ENCODE data around the gene ITPRIPL2. TPM values are rescaled to one million over a fixed set of nuclear protein-coding genes. Genes with fewer than 3 reads are reported as not detected.

The ITPRIPL2 gene
- polyA plus RNA-seq, 1 donor (not counting 4 experiments of a cell fraction or from before 2014, with no cell fraction given) = 5.9 TPM

- TF ChIP-seq CTCF (optimal IDR thresholded peaks at IDR 0.05 in 1 of 3, IDR thresholded peaks at IDR 0.05 in 1 of 3, conservative IDR thresholded peaks at IDR 0.05 in 1 of 3; ENCODE audit: extremely low read depth in 1 of 3, insufficient read depth in 2 of 3, low read length in 3 of 3) (no peak), EZH2 (IDR thresholded peaks at IDR 0.05; ENCODE audit: low read length) (no peak)
- Histone ChIP-seq H3K4me3 (ENCODE audit: control insufficient read depth in 2 of 3, extremely low read depth in 1 of 3, insufficient read depth in 2 of 3, low read depth in 1 of 3, low read length in 3 of 3) (no peak overlapping the region), H3K4me1 (ENCODE audit: control insufficient read depth, extremely low read depth, insufficient read depth, low read length) (peaks cover 14% of the 10 kb centered on the region), H3K9me1 (ENCODE audit: control insufficient read depth, extremely low read depth, insufficient read depth, low read length) (no peaks in the 10 kb centered on the region), H3K27me3 (ENCODE audit: control insufficient read depth, extremely low read depth, insufficient read depth, low read length) (no peaks in the 10 kb centered on the region), H2AFZ (ENCODE audit: control insufficient read depth, low read length) (no peak overlapping the region), H3K9me3 (ENCODE audit: control insufficient read depth, low read depth, low read length) (no peaks in the 10 kb centered on the region), H3K79me2 (ENCODE audit: control insufficient read depth, insufficient read depth, low read length) (no peaks in the 10 kb centered on the region), H3K36me3 (ENCODE audit: control insufficient read depth in 2 of 2, extremely low read depth in 1 of 2, insufficient read depth in 2 of 2, low read length in 2 of 2) (no peaks in the 10 kb centered on the region), H3K9ac (ENCODE audit: control insufficient read depth, extremely low read depth, insufficient read depth, low read length) (no peak overlapping the region), H4K20me1 (ENCODE audit: control insufficient read depth, extremely low read depth, insufficient read depth, low read length) (no peaks in the 10 kb centered on the region), H3K4me2 (ENCODE audit: control insufficient read depth, extremely low read depth, insufficient read depth, low read depth, low read length) (no peak overlapping the region), H3K27ac (ENCODE audit: control insufficient read depth, insufficient read depth, low read length) (no peak overlapping the region)
- no peak for FAIRE-seq
- DNase-seq (ENCODE audit: low read depth, low spot score) = no peak
- dilution Hi-C loops (cut with MboI; ENCODE audit: extremely low pct_ligation_motif_present, low sequenced_read_pairs) = no loop called here
Measured at GRCh38 chr16:19127674-19128131, 13.9 kb downstream of the ITPRIPL2 start.

GRCh38 chr16:19128454-19129200, 14.9 kb downstream of the ITPRIPL2 start:
- no peaks in the 10 kb centered on the region for H3K9me3 ChIP-seq (ENCODE audit: control insufficient read depth, low read depth, low read length)
- no peak for TF ChIP-seq CTCF (optimal IDR thresholded peaks at IDR 0.05 in 1 of 3, IDR thresholded peaks at IDR 0.05 in 1 of 3, conservative IDR thresholded peaks at IDR 0.05 in 1 of 3; ENCODE audit: extremely low read depth in 1 of 3, insufficient read depth in 2 of 3, low read length in 3 of 3)
- no peak for TF ChIP-seq EZH2 (IDR thresholded peaks at IDR 0.05; ENCODE audit: low read length)
- H3K4me2 ChIP-seq (ENCODE audit: control insufficient read depth, extremely low read depth, insufficient read depth, low read depth, low read length) = no peak overlapping the region
- H3K9ac ChIP-seq (ENCODE audit: control insufficient read depth, extremely low read depth, insufficient read depth, low read length) = no peak overlapping the region
- no peak for DNase-seq (ENCODE audit: low read depth, low spot score)
- H3K79me2 ChIP-seq (ENCODE audit: control insufficient read depth, insufficient read depth, low read length) = no peaks in the 10 kb centered on the region
- no peak overlapping the region for H3K27ac ChIP-seq (ENCODE audit: control insufficient read depth, insufficient read depth, low read length)
- no peak overlapping the region for H3K4me3 ChIP-seq (ENCODE audit: control insufficient read depth in 2 of 3, extremely low read depth in 1 of 3, insufficient read depth in 2 of 3, low read depth in 1 of 3, low read length in 3 of 3)
- dilution Hi-C loops (cut with MboI; ENCODE audit: extremely low pct_ligation_motif_present, low sequenced_read_pairs) = no loop called here
- H2AFZ ChIP-seq (ENCODE audit: control insufficient read depth, low read length) = no peak overlapping the region
- no peaks in the 10 kb centered on the region for H3K36me3 ChIP-seq (ENCODE audit: control insufficient read depth in 2 of 2, extremely low read depth in 1 of 2, insufficient read depth in 2 of 2, low read length in 2 of 2)
- no peaks in the 10 kb centered on the region for H3K27me3 ChIP-seq (ENCODE audit: control insufficient read depth, extremely low read depth, insufficient read depth, low read length)
- peaks cover 14% of the 10 kb centered on the region for H3K4me1 ChIP-seq (ENCODE audit: control insufficient read depth, extremely low read depth, insufficient read depth, low read length)
- no peaks in the 10 kb centered on the region for H4K20me1 ChIP-seq (ENCODE audit: control insufficient read depth, extremely low read depth, insufficient read depth, low read length)
- H3K9me1 ChIP-seq (ENCODE audit: control insufficient read depth, extremely low read depth, insufficient read depth, low read length) = no peaks in the 10 kb centered on the region
- FAIRE-seq = no peak
